ENCODE measurements around the gene MYOM3.

DNA sequence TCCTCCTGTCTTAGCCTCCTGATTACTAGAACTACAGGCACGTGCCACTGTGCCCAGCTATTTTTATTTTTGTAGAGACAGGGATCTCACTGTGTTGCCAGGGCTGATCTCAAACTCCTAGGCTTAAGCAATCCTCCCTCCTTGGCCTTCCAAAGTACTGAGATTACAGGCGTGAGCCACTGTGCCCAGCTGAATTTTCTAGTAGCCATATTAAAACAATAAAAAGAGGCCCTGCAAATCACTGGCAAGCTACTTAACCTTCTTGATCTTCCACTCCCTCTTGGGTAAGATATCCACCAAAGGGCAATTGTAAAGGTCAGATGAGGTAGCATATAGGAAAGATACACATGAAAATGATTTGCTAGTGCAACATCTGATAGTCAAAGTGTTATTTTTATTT, 66.2 kb downstream of the MYOM3 start:
- TF ChIP-seq, protein P1, sequence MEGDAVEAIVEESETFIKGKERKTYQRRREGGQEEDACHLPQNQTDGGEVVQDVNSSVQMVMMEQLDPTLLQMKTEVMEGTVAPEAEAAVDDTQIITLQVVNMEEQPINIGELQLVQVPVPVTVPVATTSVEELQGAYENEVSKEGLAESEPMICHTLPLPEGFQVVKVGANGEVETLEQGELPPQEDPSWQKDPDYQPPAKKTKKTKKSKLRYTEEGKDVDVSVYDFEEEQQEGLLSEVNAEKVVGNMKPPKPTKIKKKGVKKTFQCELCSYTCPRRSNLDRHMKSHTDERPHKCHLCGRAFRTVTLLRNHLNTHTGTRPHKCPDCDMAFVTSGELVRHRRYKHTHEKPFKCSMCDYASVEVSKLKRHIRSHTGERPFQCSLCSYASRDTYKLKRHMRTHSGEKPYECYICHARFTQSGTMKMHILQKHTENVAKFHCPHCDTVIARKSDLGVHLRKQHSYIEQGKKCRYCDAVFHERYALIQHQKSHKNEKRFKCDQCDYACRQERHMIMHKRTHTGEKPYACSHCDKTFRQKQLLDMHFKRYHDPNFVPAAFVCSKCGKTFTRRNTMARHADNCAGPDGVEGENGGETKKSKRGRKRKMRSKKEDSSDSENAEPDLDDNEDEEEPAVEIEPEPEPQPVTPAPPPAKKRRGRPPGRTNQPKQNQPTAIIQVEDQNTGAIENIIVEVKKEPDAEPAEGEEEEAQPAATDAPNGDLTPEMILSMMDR (IDR thresholded peaks at IDR 0.05), result no peak
- no peak for TF ChIP-seq POLR2AphosphoS5 (IDR thresholded peaks at IDR 0.05)
- TF ChIP-seq POLR2A (IDR thresholded peaks at IDR 0.05), result no peak

Measured in stomach (tissue), 4 donors.